Smooth muscle cell (in vitro differentiated cells): Measurements from ENCODE around the gene GALNT2. TPM values are rescaled to one million over a fixed set of nuclear protein-coding genes. Genes with fewer than 3 reads are reported as not detected.

ENCODE experiments used
- DNase-seq: peaks from one replicate; lab custom pipeline; 2025; ENCODE audit not compliant: unreplicated experiment; lab: John Stamatoyannopoulos, UW
- H2AFZ ChIP-seq: fragments of 200-600 bp; sonication (generic); 2 replicates; pipeline ENCODE4 v1.6.0; 2016; ENCODE audit warnings: antibody characterized with exemption, low read depth, mild to moderate bottlenecking
- H3F3A ChIP-seq: fragments of 200-600 bp; sonication (generic); 2 replicates; pipeline ENCODE4 v1.6.0; 2017; ENCODE audit warnings: antibody characterized with exemption, low read depth
- H3K27ac ChIP-seq: fragments of 200-600 bp; sonication (generic); 2 replicates; pipeline ENCODE4 v1.5.1; 2016; ENCODE audit warnings: low read depth, mild to moderate bottlenecking
- H3K27me3 ChIP-seq: fragments of 200-600 bp; sonication (generic); 2 replicates; pipeline ENCODE4 v1.6.1; 2016; ENCODE audit warnings: low read depth, mild to moderate bottlenecking
- H3K36me3 ChIP-seq: fragments of 200-600 bp; sonication (generic); 2 replicates; pipeline ENCODE4 v1.5.1; 2016; ENCODE audit warnings: low read depth
- H3K4me1 ChIP-seq: fragments of 200-600 bp; sonication (generic); 2 replicates; pipeline ENCODE4 v1.5.1; 2016; ENCODE audit warnings: low read depth
- H3K4me2 ChIP-seq: fragments of 200-600 bp; sonication (generic); 2 replicates; pipeline ENCODE4 v1.6.0; 2016; ENCODE audit warnings: mild to moderate bottlenecking
- H3K4me3 ChIP-seq: fragments of 200-600 bp; sonication (generic); 2 replicates; pipeline ENCODE4 v1.5.1; 2016; ENCODE audit warnings: mild to moderate bottlenecking
- H3K79me2 ChIP-seq: fragments of 200-600 bp; sonication (generic); 2 replicates; pipeline ENCODE4 v1.6.0; 2016; ENCODE audit warnings: low read depth, mild to moderate bottlenecking
- H3K9ac ChIP-seq: fragments of 200-600 bp; sonication (generic); 2 replicates; pipeline ENCODE4 v1.6.0; 2016; ENCODE audit warnings: low read depth
- H3K9me3 ChIP-seq: fragments of 200-600 bp; sonication (generic); replicated peaks from 2 replicates; pipeline ENCODE4 v1.5.1; 2016; ENCODE audit warnings: low read depth
- H4K20me1 ChIP-seq: fragments of 200-600 bp; sonication (generic); 2 replicates; pipeline ENCODE4 v1.6.0; 2016; ENCODE audit warnings: low read depth
- WGBS: methylation state at CpG from one replicate; pipeline ENCODE4 v1.1.7; 2016; ENCODE audit warnings: low lambda C conversion rate; 5-methylcytosine and 5-hydroxymethylcytosine counted together
- polyA plus RNA-seq: library from polyadenylated mRNA; unstranded; fragments of >200 nt; fragmentation: Nextera tagmentation; extraction: Ambion mirVana; gene quantifications from 2 replicates; pipeline ENCODE4 v1.2.1, GENCODE V29; 2016
- total RNA-seq: library from RNA; depleted of rRNA; stranded (reverse); fragments of >200 nt; gene quantifications from 2 replicates; pipeline ENCODE4 v1.2.3, GENCODE V29; 2014
- TF ChIP-seq, protein P1 (sequence below): fragments of 200-600 bp; sonication (generic); IDR thresholded peaks from 2 replicates; pipeline ENCODE4 v1.5.1; 2017; ENCODE audit warnings: borderline replicate concordance, mild to moderate bottlenecking, antibody characterized with exemption; ENCODE audit not compliant: insufficient read depth, poor library complexity, severe bottlenecking

The GALNT2 gene
- total and polyA plus RNA-seq, 2 experiments from 2014 or later: 76.4 to 152 TPM

DNA sequence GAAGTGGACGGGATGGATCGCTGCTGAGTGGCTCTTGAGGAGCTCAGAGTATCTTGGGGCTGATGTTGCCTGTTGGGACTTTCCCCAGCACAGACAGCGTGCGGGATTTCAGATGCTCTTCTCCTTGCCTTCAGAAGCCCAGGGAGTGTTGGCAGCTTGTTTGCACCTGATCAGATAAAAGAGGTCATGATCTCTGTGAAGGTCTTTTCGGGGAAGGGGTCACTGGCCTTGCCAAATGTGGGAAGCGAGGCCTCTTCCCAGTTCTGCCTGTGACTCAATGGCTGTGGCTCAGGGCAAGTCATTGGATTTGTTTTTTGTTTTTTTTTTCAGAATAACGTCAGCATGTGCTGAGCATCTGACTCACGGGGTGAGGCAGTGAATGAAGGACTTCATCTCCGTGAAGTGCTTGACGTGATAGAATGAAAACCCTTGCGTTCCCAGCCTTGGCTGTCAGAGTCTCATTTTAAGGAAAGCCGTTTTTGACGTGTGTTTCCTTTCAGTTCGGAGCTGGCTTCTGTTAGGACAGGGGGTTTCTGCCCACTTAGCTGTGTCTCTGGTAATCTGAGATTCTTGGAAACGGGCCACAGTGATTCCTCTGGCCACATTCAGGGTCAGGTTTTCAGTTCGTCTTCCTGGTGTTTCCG lies 46.7 kb downstream of the GALNT2 start:
- Histone ChIP-seq H2AFZ (no peak overlapping the region), H3K9ac (peak overlapping the region; percentile 89)
- TF ChIP-seq, protein P1, sequence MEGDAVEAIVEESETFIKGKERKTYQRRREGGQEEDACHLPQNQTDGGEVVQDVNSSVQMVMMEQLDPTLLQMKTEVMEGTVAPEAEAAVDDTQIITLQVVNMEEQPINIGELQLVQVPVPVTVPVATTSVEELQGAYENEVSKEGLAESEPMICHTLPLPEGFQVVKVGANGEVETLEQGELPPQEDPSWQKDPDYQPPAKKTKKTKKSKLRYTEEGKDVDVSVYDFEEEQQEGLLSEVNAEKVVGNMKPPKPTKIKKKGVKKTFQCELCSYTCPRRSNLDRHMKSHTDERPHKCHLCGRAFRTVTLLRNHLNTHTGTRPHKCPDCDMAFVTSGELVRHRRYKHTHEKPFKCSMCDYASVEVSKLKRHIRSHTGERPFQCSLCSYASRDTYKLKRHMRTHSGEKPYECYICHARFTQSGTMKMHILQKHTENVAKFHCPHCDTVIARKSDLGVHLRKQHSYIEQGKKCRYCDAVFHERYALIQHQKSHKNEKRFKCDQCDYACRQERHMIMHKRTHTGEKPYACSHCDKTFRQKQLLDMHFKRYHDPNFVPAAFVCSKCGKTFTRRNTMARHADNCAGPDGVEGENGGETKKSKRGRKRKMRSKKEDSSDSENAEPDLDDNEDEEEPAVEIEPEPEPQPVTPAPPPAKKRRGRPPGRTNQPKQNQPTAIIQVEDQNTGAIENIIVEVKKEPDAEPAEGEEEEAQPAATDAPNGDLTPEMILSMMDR: no peak

DNA sequence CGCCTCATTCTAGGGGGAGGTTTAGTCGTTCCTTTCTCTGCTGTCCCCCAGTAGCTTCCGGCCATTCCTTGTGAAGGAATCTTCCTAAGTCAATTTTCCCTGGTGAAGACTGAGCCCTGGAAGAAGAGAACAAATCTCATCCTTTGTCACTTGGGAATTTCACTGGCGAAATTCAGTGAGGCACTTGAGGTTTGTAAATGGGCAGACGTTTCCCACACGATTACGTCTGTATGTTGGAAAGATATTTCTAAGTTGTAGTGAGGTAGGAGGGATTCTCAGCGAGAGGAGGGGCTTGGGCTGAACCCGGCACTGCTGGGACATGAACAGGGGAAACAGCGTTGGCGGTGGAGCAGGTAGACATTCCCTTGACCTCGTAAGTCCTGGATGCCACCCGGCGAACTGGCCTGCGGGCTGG lies 47.2 kb downstream of the GALNT2 start:
- H4K20me1 ChIP-seq: peaks cover 71% of the 10 kb centered on the region

More for the DNA sequence above, 46.7 kb downstream of the GALNT2 start:
- Histone ChIP-seq H3K36me3 (no peaks in the 10 kb centered on the region), H3K9me3 (no peaks in the 10 kb centered on the region), H3K4me3 (no peak overlapping the region), H3F3A (peaks cover 5% of the 10 kb centered on the region), H3K27ac (peak overlapping the region; percentile 94), H3K4me1 (peaks cover 32% of the 10 kb centered on the region), H3K27me3 (no peaks in the 10 kb centered on the region), H4K20me1 (peaks cover 72% of the 10 kb centered on the region), H3K4me2 (peak overlapping the region; percentile 69), H3K79me2 (peaks cover 89% of the 10 kb centered on the region)
- WGBS: 36% methylated on average over 17 of the region's 17 CpGs
- DNase-seq: no peak

DNA sequence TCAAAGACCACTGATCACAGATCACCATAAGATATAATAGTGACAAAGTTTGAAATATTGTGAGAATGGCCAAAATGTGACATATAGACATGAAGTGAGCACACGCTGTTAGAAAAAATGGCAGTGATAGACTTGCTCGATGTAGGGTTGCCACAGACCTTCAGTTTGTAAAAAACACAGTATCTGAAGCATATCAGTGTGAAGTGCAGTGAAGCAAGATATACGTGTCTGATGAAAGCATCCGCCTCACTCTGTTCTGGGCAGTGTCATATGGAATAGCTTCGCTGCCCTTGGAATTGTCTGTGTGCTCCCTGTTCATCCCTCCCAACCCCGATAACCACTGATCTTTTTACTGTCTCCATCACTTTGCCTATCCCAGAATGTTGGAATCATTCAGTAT lies 50.7 kb downstream of the GALNT2 start:
- 92% methylated on average over 6 of the region's 6 CpGs for WGBS
- Histone ChIP-seq H3K4me1 (peaks cover 15% of the 10 kb centered on the region), H4K20me1 (peaks cover 65% of the 10 kb centered on the region), H2AFZ (no peak overlapping the region), H3K27ac (no peak overlapping the region), H3K9me3 (no peaks in the 10 kb centered on the region), H3K79me2 (peaks cover 89% of the 10 kb centered on the region), H3F3A (peaks cover 9% of the 10 kb centered on the region), H3K36me3 (no peaks in the 10 kb centered on the region), H3K4me2 (no peak overlapping the region), H3K4me3 (no peak overlapping the region), H3K9ac (no peak overlapping the region), H3K27me3 (no peaks in the 10 kb centered on the region)
- no peak for DNase-seq
- TF ChIP-seq, protein P1: no peak

More for the DNA sequence above, 47.2 kb downstream of the GALNT2 start:
- peaks cover 32% of the 10 kb centered on the region for H3K4me1 ChIP-seq
- H3K27me3 ChIP-seq: no peaks in the 10 kb centered on the region
- peak overlapping the region; percentile 89 for H3K9ac ChIP-seq
- no peak overlapping the region for H3K4me3 ChIP-seq
- no peak overlapping the region for H2AFZ ChIP-seq
- peak overlapping the region; percentile 94 for H3K27ac ChIP-seq
- WGBS: 85% methylated on average over 15 of the region's 15 CpGs
- H3K4me2 ChIP-seq: peak overlapping the region; percentile 69
- no peak for DNase-seq
- peaks cover 89% of the 10 kb centered on the region for H3K79me2 ChIP-seq
- TF ChIP-seq, protein P1: no peak
- peaks cover 5% of the 10 kb centered on the region for H3F3A ChIP-seq
- no peaks in the 10 kb centered on the region for H3K36me3 ChIP-seq
- no peaks in the 10 kb centered on the region for H3K9me3 ChIP-seq

DNA sequence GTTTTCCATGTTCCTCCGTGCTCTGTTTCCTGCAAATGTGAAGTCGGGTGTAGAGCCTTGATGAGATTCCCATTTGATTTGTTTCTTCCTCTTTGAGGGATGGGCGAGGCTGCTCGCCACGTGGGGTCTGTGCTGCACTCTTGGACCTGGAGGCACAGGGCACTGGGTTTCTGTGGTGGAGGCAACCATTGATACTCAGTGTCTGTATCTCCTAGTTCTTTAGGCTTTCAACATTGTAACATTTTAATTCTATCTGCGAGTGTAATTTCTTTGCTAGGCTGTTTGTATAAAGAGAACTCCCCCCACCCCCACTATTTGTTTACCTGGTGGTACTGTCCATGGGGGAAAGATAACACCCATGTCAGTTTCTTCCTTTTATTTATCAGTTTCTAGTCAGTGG lies 52.3 kb downstream of the GALNT2 start:
- WGBS: 89% methylated on average over 6 of the region's 6 CpGs
- no peak overlapping the region for H2AFZ ChIP-seq
- no peak for DNase-seq
- H3K36me3 ChIP-seq: no peaks in the 10 kb centered on the region
- no peaks in the 10 kb centered on the region for H3K9me3 ChIP-seq
- H3K27me3 ChIP-seq: no peaks in the 10 kb centered on the region
- H3K4me1 ChIP-seq: peaks cover 4% of the 10 kb centered on the region
- no peak overlapping the region for H3K4me3 ChIP-seq
- H3K27ac ChIP-seq: no peak overlapping the region
- TF ChIP-seq, protein P1: no peak
- H3K9ac ChIP-seq: no peak overlapping the region
- peaks cover 72% of the 10 kb centered on the region for H4K20me1 ChIP-seq
- H3K4me2 ChIP-seq: no peak overlapping the region
- H3K79me2 ChIP-seq: peaks cover 96% of the 10 kb centered on the region
- peaks cover 5% of the 10 kb centered on the region for H3F3A ChIP-seq
